NB4 (cell line): ENCODE results near the gene NRXN3.

Source experiments
- CTCF ChIP-seq: IDR thresholded peaks from one replicate; pipeline ENCODE4 v1.5.1; 2012; ENCODE audit warnings: low read depth, low read length
- MAX ChIP-seq: IDR thresholded peaks from 2 replicates; pipeline ENCODE4 v1.6.1; 2011; ENCODE audit warnings: low read depth, low read length
- POLR2A ChIP-seq: IDR thresholded peaks from 2 replicates; pipeline ENCODE4 v1.6.1; 2011; ENCODE audit warnings: mild to moderate bottlenecking; ENCODE audit not compliant: insufficient read length; ENCODE audit errors: extremely low read depth

- no peak for TF ChIP-seq CTCF
- TF ChIP-seq POLR2A, result no peak
- no peak for TF ChIP-seq MAX
Observed at GRCh38 chr14:79670811-79671210, 1500.6 kb downstream of the NRXN3 start.
